Middle frontal gyrus (tissue), 1 donor: ENCODE measurements around the gene IQSEC2.

Experiments used
- DNase-seq: peaks from one replicate; pipeline ENCODE4 v3.0.0-alpha.2; 2015; ENCODE audit warnings: low spot score; ENCODE audit errors: extremely low spot score

IQSEC2 gene

GRCh38 chrX:53244610-53245009 lies 36.8 kb downstream of the IQSEC2 start:
- DNase-seq, result no peak

- DNase-seq, result no peak
Observed at GRCh38 chrX:53242310-53242709, 39.1 kb downstream of the IQSEC2 start.

- no peak for DNase-seq
Observed at GRCh38 chrX:53241558-53241957, 39.8 kb downstream of the IQSEC2 start.

- no peak for DNase-seq
Observed at GRCh38 chrX:53239474-53239873, 41.9 kb downstream of the IQSEC2 start.

- DNase-seq, result no peak
Observed at GRCh38 chrX:53237056-53237455, 44.3 kb downstream of the IQSEC2 start.

GRCh38 chrX:53236025-53236679 lies 45.2 kb downstream of the IQSEC2 start:
- no peak for DNase-seq

- no peak for DNase-seq
Observed at GRCh38 chrX:53235566-53235965, 45.8 kb downstream of the IQSEC2 start.

- no peak for DNase-seq
Observed at GRCh38 chrX:53234484-53234883, 46.9 kb downstream of the IQSEC2 start.

- no peak for DNase-seq
Observed at GRCh38 chrX:53233536-53233935, 47.8 kb downstream of the IQSEC2 start.

GRCh38 chrX:53230116-53230515 lies 51.3 kb downstream of the IQSEC2 start:
- DNase-seq, result no peak

GRCh38 chrX:53227224-53227765 lies 54.1 kb downstream of the IQSEC2 start:
- DNase-seq, result no peak

- DNase-seq, result peak; percentile 60
Observed at GRCh38 chrX:53224860-53225797, 56.3 kb downstream of the IQSEC2 start, which contains the start of gene KDM5C. Gene KDM5C (minus strand): TSS chrX:53225207. CDS start chrX:53224889, 318 bp downstream.

GRCh38 chrX:53223955-53224859 lies 57.2 kb downstream of the IQSEC2 start:
- no peak for DNase-seq

- DNase-seq, result no peak
Observed at GRCh38 chrX:53223068-53223693, 58.2 kb downstream of the IQSEC2 start.
